ENCODE results near the gene SRGAP2B.
"Not testable (repeated sequence)": the region's sequence is repeated elsewhere in the genome, so short reads cannot be mapped to it uniquely, and the experiment has no call there.

GRCh38 chr1:145123992-145124641 is 29.0 kb upstream of the SRGAP2B start:
- TF ChIP-seq CTCF (IDR thresholded peaks at IDR 0.05); ZFX (IDR thresholded peaks at IDR 0.05; ENCODE audit: borderline replicate concordance): not testable (repeated sequence)

Measured in 22Rv1 (cell line).